Choroid plexus epithelial cell (primary cell): ENCODE data around the gene MATN1.
"Not testable (repeated sequence)": the region's sequence is repeated elsewhere in the genome, so short reads cannot be mapped to it uniquely, and the experiment has no call there.

Experiments used
- DNase-seq: peaks from one replicate; pipeline ENCODE4 v3.0.0-alpha.2; 2010; ENCODE audit warnings: low read depth
- H3K4me3 ChIP-seq: 2 replicates; pipeline ENCODE4 v1.5.1; 2011; ENCODE audit warnings: low read depth, mild to moderate bottlenecking, control low read depth, low read length, moderate library complexity
- CTCF ChIP-seq: conservative IDR thresholded peaks from 2 replicates; pipeline ENCODE4 v1.5.1; 2011; ENCODE audit warnings: low read depth, mild to moderate bottlenecking, control low read depth, inconsistent platforms, low read length, moderate library complexity

The MATN1 gene

GRCh38 chr1:30723331-30723755 lies at the start of gene MATN1:
MATN1 (minus strand) TSS chr1:30723585; CDS start chr1:30723551, 34 bp downstream.
- DNase-seq, result no peak
- TF ChIP-seq CTCF, result no peak
- H3K4me3 ChIP-seq, result no peak within 1 kb of the TSS

- H3K4me3 ChIP-seq, result no peak overlapping the region
- no peak for TF ChIP-seq CTCF
- DNase-seq, result no peak
These were observed 47.6 kb upstream of the MATN1 start for GRCh38 chr1:30771005-30771404.

GRCh38 chr1:30770150-30770549 lies 46.8 kb upstream of the MATN1 start:
- no peak overlapping the region for H3K4me3 ChIP-seq
- DNase-seq, result no peak
- no peak for TF ChIP-seq CTCF

- no peak for TF ChIP-seq CTCF
- no peak for DNase-seq
- H3K4me3 ChIP-seq, result no peak overlapping the region
These were observed 45.7 kb upstream of the MATN1 start for GRCh38 chr1:30768830-30769718.

GRCh38 chr1:30768159-30768829 lies 44.9 kb upstream of the MATN1 start:
- no peak for DNase-seq
- H3K4me3 ChIP-seq, result no peak overlapping the region
- TF ChIP-seq CTCF, result no peak

- DNase-seq, result not testable (repeated sequence)
These were observed 43.6 kb upstream of the MATN1 start for GRCh38 chr1:30766948-30767347.

GRCh38 chr1:30765556-30766434 lies 42.4 kb upstream of the MATN1 start:
- no peak for TF ChIP-seq CTCF
- H3K4me3 ChIP-seq, result no peak overlapping the region
- no peak for DNase-seq

More at GRCh38 chr1:30766948-30767347, 43.6 kb upstream of the MATN1 start:
- H3K4me3 ChIP-seq, result not testable (repeated sequence)
